Measurements from ENCODE around the gene ABCC11.

- TF ChIP-seq HDGF (IDR thresholded peaks at IDR 0.05; ENCODE audit: borderline replicate concordance) (no peak), LEF1 (IDR thresholded peaks at IDR 0.05; ENCODE audit: borderline replicate concordance) (no peak), SUZ12 (IDR thresholded peaks at IDR 0.05) (no peak), SP1 (IDR thresholded peaks at IDR 0.05) (no peak), FOXM1 (IDR thresholded peaks at IDR 0.05; ENCODE audit: borderline replicate concordance) (no peak), CTBP1 (IDR thresholded peaks at IDR 0.05; ENCODE audit: borderline replicate concordance) (no peak), BHLHE40 (IDR thresholded peaks at IDR 0.05; ENCODE audit: borderline replicate concordance) (no peak), FOXK2 (IDR thresholded peaks at IDR 0.05) (no peak)
These were observed 52.3 kb downstream of the ABCC11 start for GRCh38 chr16:48194828-48195556.
